Naive thymus-derived CD4-positive, alpha-beta T cell (primary cell): ENCODE data around the gene TFF3. TPM values are rescaled to one million over a fixed set of nuclear protein-coding genes. Genes with fewer than 3 reads are reported as not detected.

Source experiments
- ATAC-seq: fragments of 150-1000 bp; cut with Tn5 transposase; 2 replicates; pipeline ENCODE4 v1.10.0; 2021; ENCODE audit warnings: mild to moderate bottlenecking, moderate library complexity
- CTCF ChIA-PET: fragments of 350-600 bp; sonication (Branson Sonifier 250); formaldehyde crosslinking; loops from one replicate; lab custom pipeline; 2021; ENCODE audit warnings: antibody characterized with exemption; lab: Charles Lee
- POLR2A ChIA-PET: fragments of 350-600 bp; sonication (Branson Sonifier 250); formaldehyde crosslinking; loops from one replicate; lab custom pipeline; 2021; ENCODE audit warnings: antibody characterized with exemption, inconsistent platforms; lab: Charles Lee
- DNase-seq, 9 donors: peaks; one replicate each; pipeline versions ENCODE4 v3.0.0 to v3.0.0-alpha.2; 2020 to 2022; ENCODE audit warnings: mixed read lengths in 1 of 9
- H3K27ac ChIP-seq: one replicate; pipeline ENCODE4 v1.7.0; 2013; ENCODE audit warnings: mild to moderate bottlenecking, low read depth, low read length, moderate library complexity
- H3K27me3 ChIP-seq, 2 donors: one replicate each; pipeline ENCODE4 v1.7.0; 2013; ENCODE audit warnings: low read length in 2 of 2, mild to moderate bottlenecking in 2 of 2, moderate library complexity in 2 of 2; ENCODE audit not compliant: control insufficient read depth in 2 of 2, insufficient read depth in 2 of 2
- H3K36me3 ChIP-seq, 3 experiments: 1 replicate in 2 of 3; 2 replicates in 1 of 3; pipeline ENCODE4 v1.7.0; 2013; ENCODE audit warnings: low read length in 3 of 3, mild to moderate bottlenecking in 3 of 3, moderate library complexity in 1 of 3; ENCODE audit not compliant: insufficient read depth in 3 of 3, control insufficient read depth in 2 of 3
- H3K4me1 ChIP-seq, 2 donors: one replicate each; pipeline ENCODE4 v1.7.0; 2013; ENCODE audit warnings: low read length in 2 of 2, mild to moderate bottlenecking in 2 of 2, moderate library complexity in 1 of 2; ENCODE audit not compliant: control insufficient read depth in 2 of 2, insufficient read depth in 2 of 2
- H3K4me3 ChIP-seq: 2 replicates; pipeline ENCODE4 v1.7.0; 2013; ENCODE audit warnings: mild to moderate bottlenecking, low read length
- H3K9me3 ChIP-seq, 3 experiments: 1 replicate in 2 of 3; 2 replicates in 1 of 3; pipeline ENCODE4 v1.7.0; 2013; ENCODE audit warnings: low read length in 3 of 3; ENCODE audit not compliant: control insufficient read depth in 2 of 3
- H3K27ac Mint-ChIP-seq, 9 donors: one replicate each; pipeline ENCODE4 v1.8.0; 2020 to 2022; ENCODE audit warnings: mixed read lengths in 9 of 9, mild to moderate bottlenecking in 8 of 9, moderate library complexity in 5 of 9, inconsistent platforms in 2 of 9
- H3K27me3 Mint-ChIP-seq, 5 donors: one replicate each; pipeline ENCODE4 v1.8.0; 2021 to 2022; ENCODE audit warnings: mixed read lengths in 5 of 5, mild to moderate bottlenecking in 1 of 5
- H3K36me3 Mint-ChIP-seq, 5 donors: one replicate each; pipeline ENCODE4 v1.8.0; 2020 to 2022; ENCODE audit warnings: mixed read lengths in 5 of 5, mild to moderate bottlenecking in 3 of 5, inconsistent platforms in 1 of 5
- H3K4me1 Mint-ChIP-seq, 7 donors: one replicate each; pipeline ENCODE4 v1.8.0; 2020 to 2022; ENCODE audit warnings: mixed read lengths in 7 of 7, mild to moderate bottlenecking in 3 of 7, inconsistent platforms in 1 of 7
- H3K4me3 Mint-ChIP-seq, 10 donors: one replicate each; pipeline ENCODE4 v1.8.0; 2020 to 2022; ENCODE audit warnings: mild to moderate bottlenecking in 10 of 10, mixed read lengths in 10 of 10, moderate library complexity in 6 of 10, inconsistent platforms in 2 of 10
- H3K9me3 Mint-ChIP-seq, 11 donors: one replicate each; pipeline ENCODE4 v1.8.0; 2020 to 2022; ENCODE audit warnings: mixed read lengths in 11 of 11, mild to moderate bottlenecking in 4 of 11, inconsistent platforms in 1 of 11, moderate library complexity in 1 of 11
- intact Hi-C, 2 donors: fragments of 100-400 bp; cut with micrococcal nuclease; formaldehyde crosslinking; loops; one replicate each; pipeline ENCODE4 v1.15.1; 2023
- polyA plus RNA-seq, 2 donors: library from polyadenylated mRNA; unstranded; fragments of 300-500 nt; fragmentation: Illumina TruSeq; gene quantifications; one replicate each; pipeline ENCODE4 v1.2.3, GENCODE V29; 2021
- total RNA-seq, 6 experiments: library from RNA in 5 of 6; stranded (reverse) in 5 of 6; gene quantifications; 1 replicate in 5 of 6; 2 replicates in 1 of 6; pipeline ENCODE4 v1.2.3 and lab custom pipeline; 2021 to 2026

The TFF3 gene
- total and polyA plus RNA-seq, 7 experiments from 2014 or later, result not detected

DNA sequence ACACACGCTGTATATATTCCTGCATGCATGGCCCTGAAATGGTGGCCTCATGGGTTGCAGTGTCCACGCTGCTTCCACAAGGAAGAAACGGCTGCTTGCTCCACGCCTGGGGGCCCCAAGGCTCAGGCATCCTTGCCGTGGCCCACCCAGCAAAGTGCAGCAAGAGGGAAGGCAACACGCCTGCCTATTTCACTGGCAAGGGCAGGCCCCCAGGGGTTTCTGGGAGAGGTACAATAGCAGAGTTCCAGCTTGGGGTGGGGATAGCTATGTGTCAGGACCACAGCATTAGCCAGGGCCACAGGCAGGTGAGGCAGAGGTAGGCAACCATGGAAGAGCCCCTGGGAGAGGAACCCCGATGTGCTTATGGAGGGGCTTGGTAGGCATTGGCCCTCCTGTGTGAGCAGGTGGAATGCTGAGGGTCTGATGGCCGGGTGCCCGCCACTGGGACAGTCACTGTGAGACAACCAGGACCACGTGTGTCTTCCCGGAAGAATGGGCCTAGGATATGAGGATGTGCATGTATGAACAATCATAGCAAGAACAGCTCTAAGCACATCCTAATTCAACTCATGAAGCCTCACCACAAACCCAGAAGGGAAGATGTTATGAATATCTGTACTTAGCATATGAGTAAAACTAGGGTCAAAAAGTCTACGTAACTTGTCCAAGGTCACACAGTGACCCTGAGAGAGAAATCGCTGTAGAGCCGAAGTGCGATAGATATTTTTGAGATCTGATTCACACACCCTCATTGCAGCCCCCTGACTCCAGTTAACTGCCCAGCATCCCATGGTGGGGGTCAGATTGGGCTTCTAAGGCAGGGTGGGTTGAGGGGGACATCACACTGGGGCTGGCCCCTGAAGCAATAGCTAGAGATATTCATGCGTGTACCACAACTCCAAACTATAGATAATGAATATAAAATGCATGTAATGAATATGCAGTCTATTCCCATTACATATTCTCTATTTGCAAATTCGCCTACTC is 23.8 kb upstream of the TFF3 start:
- Mint-ChIP-seq H3K9me3 (no peaks in the 10 kb centered on the region), H3K27me3 (peaks cover 0 to 28% (median 0%) of the 10 kb centered on the region in 5 donors), H3K4me3 (no peak overlapping the region), H3K36me3 (peaks cover 0 to 3% (median 0%) of the 10 kb centered on the region in 5 donors), H3K4me1 (peaks cover 5 to 12% (median 8%) of the 10 kb centered on the region in 7 donors), H3K27ac (no peak overlapping the region)
- Histone ChIP-seq H3K4me3 (no peak overlapping the region), H3K36me3 (no peaks in the 10 kb centered on the region), H3K4me1 (peaks cover 4 to 7% of the 10 kb centered on the region in 2 donors), H3K9me3 (no peaks in the 10 kb centered on the region), H3K27ac (no peak overlapping the region), H3K27me3 (no peaks in the 10 kb centered on the region)
- ATAC-seq (no peak), DNase-seq (peak in 1 of 9 donors; percentile 19)
- ChIA-PET POLR2A (interaction anchor here (0.9 to 1.7 kb wide), 4 partner anchors 10 to 84 kb away, joined by 3 to 6 read pairs (median 3); partner anchors contain the start of gene UBASH3A), CTCF (interaction anchor here (0.6 to 2.7 kb wide), 8 partner anchors 29 to 117 kb away, joined by 3 to 19 read pairs (median 5); partner anchors contain the start of gene UBASH3A)
- intact Hi-C loops, result loop anchor here (1.0 to 5.0 kb wide), 7 partner anchors 42 to 198 kb away; partner anchors contain the start of gene UBASH3A (in 1 of the 2)

DNA sequence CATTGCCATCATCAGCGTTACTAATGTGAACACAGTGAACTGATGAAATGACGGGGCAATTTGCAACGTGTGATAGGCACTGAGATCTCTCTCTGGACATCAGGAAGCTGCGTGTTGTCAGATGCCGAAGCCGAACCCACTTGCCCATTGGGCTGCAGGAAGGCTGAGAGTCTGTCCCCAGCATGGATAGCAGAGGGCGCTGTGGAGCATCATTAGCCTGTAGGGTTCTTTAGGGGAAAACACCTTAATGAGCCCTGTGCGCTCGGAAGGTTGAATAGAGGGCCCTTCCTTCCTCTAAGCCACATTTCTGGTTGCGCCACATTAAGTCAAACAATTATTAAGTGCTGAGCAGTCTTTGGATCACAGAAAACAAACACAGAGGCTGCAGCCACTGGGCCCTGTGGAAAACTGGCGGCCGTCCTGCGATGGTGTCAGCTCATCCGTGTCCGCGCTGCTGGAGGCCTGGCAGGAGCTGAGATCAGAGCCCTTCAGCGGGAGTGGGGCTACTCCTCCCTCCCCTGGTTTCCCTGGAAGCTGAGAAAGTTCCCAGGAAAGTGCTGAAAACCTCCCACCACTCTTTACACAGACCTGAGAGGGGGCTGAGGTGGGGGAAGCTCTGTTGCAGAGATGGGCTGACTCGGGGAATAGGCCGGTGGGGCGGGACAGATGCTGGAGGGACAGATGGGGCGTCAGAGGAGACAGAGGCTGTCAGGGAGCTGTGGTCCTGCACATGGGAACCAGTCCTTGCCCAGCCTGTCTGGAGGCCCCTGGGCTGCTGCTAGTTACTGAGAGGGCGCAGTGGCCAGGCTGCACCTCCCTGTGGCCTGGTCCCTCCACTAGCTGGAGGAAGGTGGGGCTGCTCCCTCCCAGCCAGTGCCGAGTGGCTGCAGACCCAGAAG is 22.9 kb upstream of the TFF3 start:
- intact Hi-C loops, result loop anchor here (1.0 to 5.0 kb wide), 7 partner anchors 43 to 199 kb away; partner anchors contain the start of gene UBASH3A (in 1 of the 2)
- peaks cover 0 to 4% (median 0%) of the 10 kb centered on the region in 11 donors for H3K9me3 Mint-ChIP-seq
- H3K27ac Mint-ChIP-seq, result peak overlapping the region in 7 of 9 donors; percentile 19 to 75 (median 53)
- peaks cover 0 to 3% (median 0%) of the 10 kb centered on the region in 5 donors for H3K36me3 Mint-ChIP-seq
- no peaks in the 10 kb centered on the region for H3K36me3 ChIP-seq
- peak overlapping the region; percentile 28 to 76 (median 60) for H3K4me3 Mint-ChIP-seq
- peaks cover 0 to 32% (median 0%) of the 10 kb centered on the region in 5 donors for H3K27me3 Mint-ChIP-seq
- ChIA-PET POLR2A (interaction anchor here (0.9 to 1.7 kb wide), 5 partner anchors 11 to 112 kb away, joined by 3 to 6 read pairs (median 3); partner anchors contain the start of gene UBASH3A), CTCF (interaction anchor here (0.6 to 2.7 kb wide), 8 partner anchors 13 to 118 kb away, joined by 3 to 19 read pairs (median 5); partner anchors contain the start of gene UBASH3A)
- H3K4me3 ChIP-seq, result no peak overlapping the region
- no peak overlapping the region for H3K27ac ChIP-seq
- no peaks in the 10 kb centered on the region for H3K9me3 ChIP-seq
- H3K4me1 ChIP-seq, result peaks cover 4 to 7% of the 10 kb centered on the region in 2 donors
- ATAC-seq (peak; percentile 99), DNase-seq (peak; percentile 68 to 85 (median 78))
- no peaks in the 10 kb centered on the region for H3K27me3 ChIP-seq
- H3K4me1 Mint-ChIP-seq, result peaks cover 5 to 12% (median 8%) of the 10 kb centered on the region in 7 donors

DNA sequence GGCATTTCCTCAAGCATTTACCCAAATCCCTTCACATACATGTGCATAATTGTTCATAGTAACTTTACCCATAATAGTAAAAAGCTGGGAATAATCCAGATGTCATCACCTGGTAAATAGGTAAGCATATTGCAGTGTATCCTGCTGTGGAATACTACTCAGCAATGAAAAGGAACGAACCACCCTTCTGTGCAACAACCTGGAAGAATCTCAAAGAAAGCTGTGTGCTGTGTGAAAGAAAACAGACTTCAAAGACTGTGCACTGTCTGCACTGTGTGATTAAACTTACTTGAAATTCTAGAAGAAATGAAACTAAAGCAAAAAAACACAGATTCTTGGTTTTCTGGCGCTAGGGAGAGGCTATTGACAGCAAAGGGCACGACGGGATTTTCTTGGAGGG is 22.1 kb upstream of the TFF3 start:
- Histone ChIP-seq H3K9me3 (no peaks in the 10 kb centered on the region), H3K4me1 (peaks cover 4 to 7% of the 10 kb centered on the region in 2 donors), H3K36me3 (no peaks in the 10 kb centered on the region), H3K27me3 (no peaks in the 10 kb centered on the region), H3K4me3 (no peak overlapping the region), H3K27ac (no peak overlapping the region)
- no peak for ATAC-seq
- Mint-ChIP-seq H3K36me3 (peaks cover 0 to 4% (median under 1%) of the 10 kb centered on the region in 5 donors), H3K9me3 (peaks cover 0 to 10% (median 4%) of the 10 kb centered on the region in 11 donors), H3K27me3 (peaks cover 0 to 39% (median under 1%) of the 10 kb centered on the region in 5 donors), H3K4me1 (peaks cover 5 to 12% (median 8%) of the 10 kb centered on the region in 7 donors), H3K27ac (peak overlapping the region in 4 of 9 donors; percentile 19 to 75 (median 68)), H3K4me3 (peak overlapping the region in 6 of 10 donors; percentile 28 to 76 (median 64))
- CTCF ChIA-PET, result interaction anchor here (0.8 to 2.7 kb wide), 10 partner anchors 12 to 199 kb away, joined by 3 to 19 read pairs (median 4); partner anchors contain the start of gene UBASH3A
- peak in 1 of 9 donors; percentile 8 for DNase-seq
- intact Hi-C loops, result loop anchor here in 1 of 2 donors (5.0 kb wide), 1 partner anchor 190 kb away; no protein-coding TSS in a partner anchor
- POLR2A ChIA-PET, result interaction anchor here (0.7 to 1.5 kb wide), 2 partner anchors 113 to 379 kb away, joined by 3 to 5 read pairs; no protein-coding TSS in a partner anchor

DNA sequence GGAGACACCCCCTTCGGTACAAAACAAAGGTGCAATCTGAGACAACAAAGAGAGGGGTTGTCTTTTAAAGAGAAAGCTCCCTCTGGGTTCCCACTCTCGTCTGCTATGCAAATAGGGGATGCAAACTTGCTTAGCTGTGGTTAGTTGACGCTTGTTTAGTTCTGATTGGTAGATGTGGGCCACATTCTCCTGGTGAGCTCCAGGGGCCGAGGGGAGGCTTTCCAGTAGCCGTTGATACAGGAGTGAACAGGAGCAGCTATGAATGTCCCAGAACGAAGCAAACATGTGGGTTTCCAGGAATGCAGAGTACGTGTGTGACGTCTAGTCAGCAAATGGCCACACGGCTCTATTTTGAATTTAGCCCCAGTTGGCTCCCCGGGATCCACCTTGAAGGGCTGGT is 20.8 kb upstream of the TFF3 start:
- ChIA-PET POLR2A (interaction anchor here (1.2 kb wide), 1 partner anchor 89 kb away, joined by 3 read pairs; no protein-coding TSS in a partner anchor), CTCF (interaction anchor here (0.8 to 2.7 kb wide), 2 partner anchors 73 to 114 kb away, joined by 3 to 19 read pairs; no protein-coding TSS in a partner anchor)
- H3K9me3 ChIP-seq, result peaks cover 0 to 8% (median 0%) of the 10 kb centered on the region in 3 experiments
- Mint-ChIP-seq H3K9me3 (peaks cover 4 to 22% (median 14%) of the 10 kb centered on the region in 11 donors), H3K36me3 (peaks cover 3 to 12% (median 9%) of the 10 kb centered on the region in 5 donors), H3K27me3 (peaks cover 0 to 49% (median 7%) of the 10 kb centered on the region in 5 donors), H3K4me1 (peaks cover 5 to 12% (median 8%) of the 10 kb centered on the region in 7 donors), H3K4me3 (no peak overlapping the region), H3K27ac (no peak overlapping the region)
- no peaks in the 10 kb centered on the region for H3K27me3 ChIP-seq
- no peak for ATAC-seq
- no peaks in the 10 kb centered on the region for H3K36me3 ChIP-seq
- peaks cover 4 to 7% of the 10 kb centered on the region in 2 donors for H3K4me1 ChIP-seq
- no peak overlapping the region for H3K27ac ChIP-seq
- intact Hi-C loops, result loop anchor here in 1 of 2 donors (5.0 kb wide), 1 partner anchor 191 kb away; no protein-coding TSS in a partner anchor
- no peak overlapping the region for H3K4me3 ChIP-seq
- no peak for DNase-seq

DNA sequence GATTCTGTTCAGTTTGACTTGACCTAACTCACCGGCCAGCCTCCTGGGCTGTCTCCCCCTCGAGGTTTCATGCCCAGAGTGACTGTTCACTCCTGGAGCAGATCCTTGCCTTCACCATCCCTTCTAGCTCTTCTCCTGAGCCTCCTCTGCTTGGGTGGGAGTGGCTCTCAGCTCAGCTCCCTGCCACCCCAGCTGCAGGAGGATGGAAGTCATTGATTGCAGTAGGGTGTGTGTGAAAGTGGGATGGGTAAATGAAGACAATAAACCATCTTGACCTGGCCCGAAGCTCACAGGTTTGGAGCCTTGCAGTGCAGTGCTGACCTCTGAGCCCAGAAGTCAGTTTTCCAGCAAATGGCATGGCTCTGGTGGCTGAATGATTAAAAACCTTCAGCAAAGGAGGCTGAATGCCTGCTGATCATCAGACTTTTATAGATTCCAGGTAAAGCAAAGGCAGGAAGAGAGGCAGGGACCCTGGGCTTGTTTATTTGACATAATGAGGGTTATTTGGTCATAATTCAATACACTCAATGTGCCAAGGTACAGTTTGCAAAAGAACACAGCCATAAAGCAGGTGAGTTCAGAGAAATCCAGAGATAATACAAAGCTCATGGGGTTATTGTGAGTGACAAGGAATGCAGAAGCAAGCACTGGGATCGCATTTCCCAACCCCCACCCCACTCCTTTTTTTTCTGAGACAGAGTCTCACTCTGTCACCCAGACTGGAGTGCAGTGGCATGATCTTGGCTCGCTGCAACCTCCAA is 17.5 kb upstream of the TFF3 start:
- ATAC-seq (no peak), DNase-seq (no peak)
- ChIA-PET CTCF (no interaction called here), POLR2A (no interaction called here)
- no peaks in the 10 kb centered on the region for H3K27me3 ChIP-seq
- H3K4me1 Mint-ChIP-seq, result peaks cover 2 to 5% (median 3%) of the 10 kb centered on the region in 7 donors
- peaks cover 4 to 16% (median 9%) of the 10 kb centered on the region in 5 donors for H3K36me3 Mint-ChIP-seq
- no peak overlapping the region for H3K27ac Mint-ChIP-seq
- peaks cover 0 to under 1% of the 10 kb centered on the region in 2 donors for H3K4me1 ChIP-seq
- H3K27ac ChIP-seq, result no peak overlapping the region
- H3K27me3 Mint-ChIP-seq, result peaks cover 0 to 68% (median 7%) of the 10 kb centered on the region in 5 donors
- no peaks in the 10 kb centered on the region for H3K36me3 ChIP-seq
- H3K9me3 Mint-ChIP-seq, result peaks cover 5 to 25% (median 17%) of the 10 kb centered on the region in 11 donors
- no peak overlapping the region for H3K4me3 ChIP-seq
- intact Hi-C loops, result no loop called here
- no peak overlapping the region for H3K4me3 Mint-ChIP-seq
- peaks cover 0 to 11% (median 0%) of the 10 kb centered on the region in 3 experiments for H3K9me3 ChIP-seq
